ENCODE results near the gene LRRD1. TPM values are rescaled to one million over a fixed set of nuclear protein-coding genes. Genes with fewer than 3 reads are reported as not detected.

Gene LRRD1
- total and polyA plus RNA-seq, 2 of the 13 experiments (the other 11 are each of a cell fraction or from before 2014, with no cell fraction given): 0.03 TPM; not detected in 1

DNA sequence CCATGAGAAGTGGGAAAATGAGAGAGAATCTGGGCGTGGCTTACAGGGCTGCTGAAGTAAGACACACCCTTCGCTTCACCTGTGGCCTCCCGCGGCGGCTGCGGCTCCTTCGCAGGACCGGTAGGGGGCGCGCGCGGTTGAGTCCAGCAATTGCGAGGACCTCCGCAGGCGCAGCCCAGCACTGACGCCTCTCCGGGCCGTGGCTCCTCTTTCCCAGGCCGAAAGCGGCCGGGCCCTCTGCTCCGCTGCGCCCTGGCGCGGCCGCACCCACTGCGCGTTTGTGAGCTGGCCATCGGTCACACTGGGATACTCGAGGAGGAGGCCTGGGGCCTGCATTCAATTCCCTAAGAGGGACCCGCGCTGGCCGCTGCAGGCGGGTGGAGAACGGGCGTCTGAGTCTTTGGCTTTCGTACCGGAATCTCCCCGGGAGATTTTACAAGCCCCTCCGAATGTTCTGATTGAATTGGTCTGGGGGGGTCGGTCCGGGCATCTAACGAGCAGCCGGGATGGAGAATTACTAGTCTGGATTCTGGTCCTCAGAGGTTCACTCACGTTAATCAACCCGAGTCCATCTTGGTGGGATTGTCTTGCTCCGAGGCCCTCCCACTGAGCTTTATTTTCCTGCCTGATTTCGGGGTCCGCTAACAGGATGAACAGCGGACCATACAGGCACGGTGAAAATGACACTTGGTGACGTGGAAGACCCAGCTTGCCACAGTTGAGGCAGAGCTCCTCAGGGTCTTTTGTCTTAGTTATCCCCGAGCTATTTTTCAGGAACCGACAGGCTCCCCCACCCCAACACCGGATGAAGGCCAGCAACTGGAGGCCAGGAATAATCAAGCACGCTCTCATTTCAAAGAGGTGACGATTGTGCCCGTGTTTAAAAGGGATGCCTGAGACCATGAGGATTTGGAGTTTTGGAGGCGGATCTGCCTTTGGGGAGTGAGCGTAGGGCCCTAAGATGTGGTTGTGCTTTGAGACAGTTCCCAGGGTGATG lies at the start of gene LRRD1 (continued):
- TF ChIP-seq AKAP8 (CRISPR knock-in tag; IDR thresholded peaks at IDR 0.05): no peak
- peak; percentile 90 for TF ChIP-seq XRCC5 (optimal IDR thresholded peaks at IDR 0.05; ENCODE audit: low read length)
- no peak for TF ChIP-seq ZNF563 (CRISPR knock-in tag; IDR thresholded peaks at IDR 0.05)
- 0 out of 2 replicates have a peak, but pooled peaks have one; percentile 55 for TF ChIP-seq BRD4 (CRISPR knock-in tag; IDR thresholded peaks at IDR 0.05)
- TF ChIP-seq SAFB2 (CRISPR knock-in tag; IDR thresholded peaks at IDR 0.05; ENCODE audit: borderline replicate concordance, low read depth): no peak; the same call in 1 of the 2 replicates
- TF ChIP-seq NFKB2 (CRISPR knock-in tag; IDR thresholded peaks at IDR 0.05; ENCODE audit: borderline replicate concordance): peak; percentile 84; the same call in 1 of the 2 replicates
- TF ChIP-seq, protein P1, sequence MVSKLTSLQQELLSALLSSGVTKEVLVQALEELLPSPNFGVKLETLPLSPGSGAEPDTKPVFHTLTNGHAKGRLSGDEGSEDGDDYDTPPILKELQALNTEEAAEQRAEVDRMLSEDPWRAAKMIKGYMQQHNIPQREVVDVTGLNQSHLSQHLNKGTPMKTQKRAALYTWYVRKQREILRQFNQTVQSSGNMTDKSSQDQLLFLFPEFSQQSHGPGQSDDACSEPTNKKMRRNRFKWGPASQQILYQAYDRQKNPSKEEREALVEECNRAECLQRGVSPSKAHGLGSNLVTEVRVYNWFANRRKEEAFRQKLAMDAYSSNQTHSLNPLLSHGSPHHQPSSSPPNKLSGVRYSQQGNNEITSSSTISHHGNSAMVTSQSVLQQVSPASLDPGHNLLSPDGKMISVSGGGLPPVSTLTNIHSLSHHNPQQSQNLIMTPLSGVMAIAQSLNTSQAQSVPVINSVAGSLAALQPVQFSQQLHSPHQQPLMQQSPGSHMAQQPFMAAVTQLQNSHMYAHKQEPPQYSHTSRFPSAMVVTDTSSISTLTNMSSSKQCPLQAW (CRISPR knock-in tag; IDR thresholded peaks at IDR 0.05): peak; percentile 47; the same call in 1 of the 2 replicates
- peak; percentile 49; the same call in 1 of the 2 replicates for TF ChIP-seq ZNF766 (CRISPR knock-in tag; IDR thresholded peaks at IDR 0.05; ENCODE audit: borderline replicate concordance)
- no peak for TF ChIP-seq MAF1 (CRISPR knock-in tag; IDR thresholded peaks at IDR 0.05; ENCODE audit: borderline replicate concordance)
- TF ChIP-seq MAFG (CRISPR knock-in tag; IDR thresholded peaks at IDR 0.05): no peak
- TF ChIP-seq FOXM1 (CRISPR knock-in tag; IDR thresholded peaks at IDR 0.05): no peak
- no peak for TF ChIP-seq NCOA5 (CRISPR knock-in tag; IDR thresholded peaks at IDR 0.05)
- TF ChIP-seq, protein P2, sequence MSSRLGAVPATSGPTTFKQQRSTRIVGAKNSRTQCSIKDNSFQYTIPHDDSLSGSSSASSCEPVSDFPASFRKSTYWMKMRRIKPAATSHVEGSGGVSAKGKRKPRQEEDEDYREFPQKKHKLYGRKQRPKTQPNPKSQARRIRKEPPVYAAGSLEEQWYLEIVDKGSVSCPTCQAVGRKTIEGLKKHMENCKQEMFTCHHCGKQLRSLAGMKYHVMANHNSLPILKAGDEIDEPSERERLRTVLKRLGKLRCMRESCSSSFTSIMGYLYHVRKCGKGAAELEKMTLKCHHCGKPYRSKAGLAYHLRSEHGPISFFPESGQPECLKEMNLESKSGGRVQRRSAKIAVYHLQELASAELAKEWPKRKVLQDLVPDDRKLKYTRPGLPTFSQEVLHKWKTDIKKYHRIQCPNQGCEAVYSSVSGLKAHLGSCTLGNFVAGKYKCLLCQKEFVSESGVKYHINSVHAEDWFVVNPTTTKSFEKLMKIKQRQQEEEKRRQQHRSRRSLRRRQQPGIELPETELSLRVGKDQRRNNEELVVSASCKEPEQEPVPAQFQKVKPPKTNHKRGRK (CRISPR knock-in tag; IDR thresholded peaks at IDR 0.05): no peak
- TF ChIP-seq, protein P3, sequence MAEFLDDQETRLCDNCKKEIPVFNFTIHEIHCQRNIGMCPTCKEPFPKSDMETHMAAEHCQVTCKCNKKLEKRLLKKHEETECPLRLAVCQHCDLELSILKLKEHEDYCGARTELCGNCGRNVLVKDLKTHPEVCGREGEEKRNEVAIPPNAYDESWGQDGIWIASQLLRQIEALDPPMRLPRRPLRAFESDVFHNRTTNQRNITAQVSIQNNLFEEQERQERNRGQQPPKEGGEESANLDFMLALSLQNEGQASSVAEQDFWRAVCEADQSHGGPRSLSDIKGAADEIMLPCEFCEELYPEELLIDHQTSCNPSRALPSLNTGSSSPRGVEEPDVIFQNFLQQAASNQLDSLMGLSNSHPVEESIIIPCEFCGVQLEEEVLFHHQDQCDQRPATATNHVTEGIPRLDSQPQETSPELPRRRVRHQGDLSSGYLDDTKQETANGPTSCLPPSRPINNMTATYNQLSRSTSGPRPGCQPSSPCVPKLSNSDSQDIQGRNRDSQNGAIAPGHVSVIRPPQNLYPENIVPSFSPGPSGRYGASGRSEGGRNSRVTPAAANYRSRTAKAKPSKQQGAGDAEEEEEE (CRISPR knock-in tag; IDR thresholded peaks at IDR 0.05; ENCODE audit: borderline replicate concordance): no peak
- no peak for TF ChIP-seq ZNF124 (CRISPR knock-in tag; IDR thresholded peaks at IDR 0.05)
- peak; percentile 84; the same call in 1 of the 2 replicates for TF ChIP-seq KLF12 (CRISPR knock-in tag; IDR thresholded peaks at IDR 0.05; ENCODE audit: borderline replicate concordance)
- no peak for TF ChIP-seq ZBTB42 (CRISPR knock-in tag; IDR thresholded peaks at IDR 0.05)
- TF ChIP-seq BORCS8-MEF2B (CRISPR knock-in tag; IDR thresholded peaks at IDR 0.05): no peak
- TF ChIP-seq NRL (CRISPR knock-in tag; IDR thresholded peaks at IDR 0.05; ENCODE audit: borderline replicate concordance): peak; percentile 77; the same call in 1 of the 2 replicates
- TF ChIP-seq ZNF674 (CRISPR knock-in tag; IDR thresholded peaks at IDR 0.05; ENCODE audit: low read depth): no peak
- TF ChIP-seq SNRNP70 (IDR thresholded peaks at IDR 0.05; ENCODE audit: low read depth, low read length): no peak

Measured in HepG2 (cell line).